Measurements from ENCODE around the gene SPECC1. TPM values are rescaled to one million over a fixed set of nuclear protein-coding genes. Genes with fewer than 3 reads are reported as not detected.

SPECC1 gene
- total and polyA plus RNA-seq, 9 of the 15 experiments (the other 6 are each of a cell fraction or from before 2014, with no cell fraction given) = 2.4 to 19.6 (median 14.7) TPM

DNA sequence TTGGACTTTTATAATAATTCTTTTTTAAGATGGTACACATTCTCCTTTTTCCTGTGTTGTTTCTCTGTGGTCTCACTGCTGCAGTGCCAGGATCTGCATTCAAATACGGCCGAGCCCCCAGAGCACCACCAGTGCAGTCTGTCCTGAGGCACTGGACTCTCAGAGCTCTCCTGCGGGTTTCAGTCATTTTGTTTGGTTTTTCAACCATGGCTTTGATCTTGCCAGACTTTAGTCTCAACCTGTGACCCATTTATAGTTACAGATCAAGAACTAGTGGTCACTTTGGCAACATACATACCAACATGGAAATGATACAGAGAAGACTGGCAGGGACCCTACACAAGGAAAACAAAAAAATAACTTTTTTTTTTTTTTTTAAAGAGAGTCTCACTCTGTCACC is 280.8 kb downstream of the SPECC1 start (continued):
- TF ChIP-seq, protein P1, sequence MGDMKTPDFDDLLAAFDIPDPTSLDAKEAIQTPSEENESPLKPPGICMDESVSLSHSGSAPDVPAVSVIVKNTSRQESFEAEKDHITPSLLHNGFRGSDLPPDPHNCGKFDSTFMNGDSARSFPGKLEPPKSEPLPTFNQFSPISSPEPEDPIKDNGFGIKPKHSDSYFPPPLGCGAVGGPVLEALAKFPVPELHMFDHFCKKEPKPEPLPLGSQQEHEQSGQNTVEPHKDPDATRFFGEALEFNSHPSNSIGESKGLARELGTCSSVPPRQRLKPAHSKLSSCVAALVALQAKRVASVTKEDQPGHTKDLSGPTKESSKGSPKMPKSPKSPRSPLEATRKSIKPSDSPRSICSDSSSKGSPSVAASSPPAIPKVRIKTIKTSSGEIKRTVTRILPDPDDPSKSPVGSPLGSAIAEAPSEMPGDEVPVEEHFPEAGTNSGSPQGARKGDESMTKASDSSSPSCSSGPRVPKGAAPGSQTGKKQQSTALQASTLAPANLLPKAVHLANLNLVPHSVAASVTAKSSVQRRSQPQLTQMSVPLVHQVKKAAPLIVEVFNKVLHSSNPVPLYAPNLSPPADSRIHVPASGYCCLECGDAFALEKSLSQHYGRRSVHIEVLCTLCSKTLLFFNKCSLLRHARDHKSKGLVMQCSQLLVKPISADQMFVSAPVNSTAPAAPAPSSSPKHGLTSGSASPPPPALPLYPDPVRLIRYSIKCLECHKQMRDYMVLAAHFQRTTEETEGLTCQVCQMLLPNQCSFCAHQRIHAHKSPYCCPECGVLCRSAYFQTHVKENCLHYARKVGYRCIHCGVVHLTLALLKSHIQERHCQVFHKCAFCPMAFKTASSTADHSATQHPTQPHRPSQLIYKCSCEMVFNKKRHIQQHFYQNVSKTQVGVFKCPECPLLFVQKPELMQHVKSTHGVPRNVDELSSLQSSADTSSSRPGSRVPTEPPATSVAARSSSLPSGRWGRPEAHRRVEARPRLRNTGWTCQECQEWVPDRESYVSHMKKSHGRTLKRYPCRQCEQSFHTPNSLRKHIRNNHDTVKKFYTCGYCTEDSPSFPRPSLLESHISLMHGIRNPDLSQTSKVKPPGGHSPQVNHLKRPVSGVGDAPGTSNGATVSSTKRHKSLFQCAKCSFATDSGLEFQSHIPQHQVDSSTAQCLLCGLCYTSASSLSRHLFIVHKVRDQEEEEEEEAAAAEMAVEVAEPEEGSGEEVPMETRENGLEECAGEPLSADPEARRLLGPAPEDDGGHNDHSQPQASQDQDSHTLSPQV (IDR thresholded peaks at IDR 0.05) = no peak
- TF ChIP-seq ZBTB8A (IDR thresholded peaks at IDR 0.05; ENCODE audit: partially characterized antibody) = no peak

- no TSS peak for BruUV-seq (replicated peaks)
- no peak for TF ChIP-seq ZFX (CRISPR knock-in tag; IDR thresholded peaks at IDR 0.05)
- no peak for TF ChIP-seq ARID3B (CRISPR knock-in tag; IDR thresholded peaks at IDR 0.05; ENCODE audit: borderline replicate concordance)
- no peak for TF ChIP-seq ELF2 (CRISPR knock-in tag; IDR thresholded peaks at IDR 0.05)
- no peak for TF ChIP-seq BRD4 (IDR thresholded peaks at IDR 0.05)
- TF ChIP-seq SAFB (IDR thresholded peaks at IDR 0.05; ENCODE audit: borderline replicate concordance, low read depth, low read length) = no peak
- TF ChIP-seq ZNF79 (CRISPR knock-in tag; IDR thresholded peaks at IDR 0.05; ENCODE audit: low read depth) = no peak
- TF ChIP-seq ZNF696 (CRISPR knock-in tag; conservative IDR thresholded peaks at IDR 0.05) = no peak
- no peak for TF ChIP-seq RFX7 (CRISPR knock-in tag; IDR thresholded peaks at IDR 0.05)
- no peak for TF ChIP-seq HMGXB4 (CRISPR knock-in tag; IDR thresholded peaks at IDR 0.05)
- no peak for TF ChIP-seq ARID2 (IDR thresholded peaks at IDR 0.05)
- TF ChIP-seq PURB (CRISPR knock-in tag; IDR thresholded peaks at IDR 0.05; ENCODE audit: low read depth) = no peak
Measured at GRCh38 chr17:20291853-20292252, 282.7 kb downstream of the SPECC1 start.

More at GRCh38 chr17:20291853-20292252, 282.7 kb downstream of the SPECC1 start:
- ChIA-PET CTCF (ENCODE audit: low intra/inter-chr PET ratio) (no interaction called here), POLR2A (interaction anchor here (0.8 kb wide), 1 partner anchor 327 kb away, joined by 5 read pairs; no protein-coding TSS in a partner anchor)
- Histone ChIP-seq H3K79me2 (ENCODE audit: control insufficient read depth, insufficient read depth, low read length) (no peaks in the 10 kb centered on the region), H3K27ac (ENCODE audit: extremely low read depth, low read depth, low read length) (no peak overlapping the region), H3K9me1 (ENCODE audit: control insufficient read depth, insufficient read depth, low read length) (no peaks in the 10 kb centered on the region), H3K36me3 (ENCODE audit: control insufficient read depth, insufficient read depth, low read length) (no peaks in the 10 kb centered on the region), H3K9ac (ENCODE audit: insufficient read depth in 1 of 2, low read depth in 2 of 2, low read length in 2 of 2) (peak overlapping the region in 1 of 2 experiments; percentile 26; a peak in 1 of 4 replicates), H3K4me3 (no peak overlapping the region), H3K27me3 (ENCODE audit: control insufficient read depth in 2 of 2, insufficient read depth in 2 of 2, low read length in 2 of 2) (no peaks in the 10 kb centered on the region), H3K9me3 (replicated peaks; ENCODE audit: control insufficient read depth, insufficient read depth, low read depth, low read length) (no peaks in the 10 kb centered on the region), H4K20me1 (replicated peaks; ENCODE audit: control insufficient read depth, insufficient read depth, low read length) (no peaks in the 10 kb centered on the region), H2AFZ (ENCODE audit: low read depth, low read length) (no peak overlapping the region), H3K4me2 (ENCODE audit: insufficient read depth, low read length) (no peak overlapping the region), H3K4me1 (replicated peaks in 1 of 2; ENCODE audit: control insufficient read depth in 2 of 2, insufficient read depth in 2 of 2, low read length in 2 of 2) (peaks cover 0 to 9% of the 10 kb centered on the region in 2 experiments; a peak in 3 of 5 replicates)
- in situ Hi-C loops (cut with MboI) = no loop called here
- DNase-seq (ENCODE audit: extremely low read depth in 1 of 4, low spot score in 3 of 4) (no peak), ATAC-seq (no peak), FAIRE-seq (no peak)
- 8% methylated on average over 4 of the region's 6 CpGs for WGBS (ENCODE audit: insufficient coverage, low coverage, missing lambda C conversion rate)
- intact Hi-C loops (cut with micrococcal nuclease) = no loop called here
